Stimulated activated CD4-positive, alpha-beta T cell treated with anti-CD3 and anti-CD28 coated beads, Interleukin-15, amount 100 ng/mL, for 48 hours (primary cell): ENCODE data around the gene ROR1.

Source experiments
- DNase-seq, 2 donors: peaks; one replicate each; pipeline ENCODE4 v3.0.0-alpha.2; 2020; ENCODE audit warnings: low read depth in 2 of 2

ROR1 gene

GRCh38 chr1:64059556-64059955 lies 285.7 kb downstream of the ROR1 start:
- no peak for DNase-seq

GRCh38 chr1:64060611-64061302 lies 286.9 kb downstream of the ROR1 start:
- no peak for DNase-seq

- no peak for DNase-seq
Observed at GRCh38 chr1:64061430-64062104, 287.8 kb downstream of the ROR1 start.

- no peak for DNase-seq
Observed at GRCh38 chr1:64062529-64062928, 288.7 kb downstream of the ROR1 start.

- no peak for DNase-seq
Observed at GRCh38 chr1:64062941-64063581, 289.2 kb downstream of the ROR1 start.

- DNase-seq: no peak
Observed at GRCh38 chr1:64065571-64065970, 291.8 kb downstream of the ROR1 start.

- no peak for DNase-seq
Observed at GRCh38 chr1:64072089-64072793, 298.4 kb downstream of the ROR1 start.

GRCh38 chr1:64073705-64074104 lies 299.9 kb downstream of the ROR1 start:
- no peak for DNase-seq

GRCh38 chr1:64074767-64075166 lies 300.9 kb downstream of the ROR1 start:
- DNase-seq: no peak

GRCh38 chr1:64077281-64077940 lies 303.6 kb downstream of the ROR1 start:
- no peak for DNase-seq

- no peak for DNase-seq
Observed at GRCh38 chr1:64080941-64081562, 307.2 kb downstream of the ROR1 start.

- no peak for DNase-seq
Observed at GRCh38 chr1:64082459-64082858, 308.6 kb downstream of the ROR1 start.

- no peak for DNase-seq
Observed at GRCh38 chr1:64084451-64084850, 310.6 kb downstream of the ROR1 start.

- DNase-seq: no peak
Observed at GRCh38 chr1:64087768-64088167, 314.0 kb downstream of the ROR1 start.

GRCh38 chr1:64090436-64090835 lies 316.6 kb downstream of the ROR1 start:
- no peak for DNase-seq

GRCh38 chr1:64092851-64093371 lies 319.1 kb downstream of the ROR1 start:
- DNase-seq: no peak

- DNase-seq: no peak
Observed at GRCh38 chr1:64093941-64094340, 320.1 kb downstream of the ROR1 start.

GRCh38 chr1:64095832-64096231 lies 322.0 kb downstream of the ROR1 start:
- DNase-seq: no peak

GRCh38 chr1:64097859-64098258 lies 324.0 kb downstream of the ROR1 start:
- no peak for DNase-seq

GRCh38 chr1:64098436-64098835 lies 324.6 kb downstream of the ROR1 start:
- no peak for DNase-seq
